HepG2 (cell line): ENCODE data around the gene SNRPD2. TPM values are rescaled to one million over a fixed set of nuclear protein-coding genes. Genes with fewer than 3 reads are reported as not detected.

Experiments
- ARNT2 ChIP-seq: sonication (generic); formaldehyde crosslinking; IDR thresholded peaks from 2 replicates; pipeline ENCODE4 v1.8.0; 2022; ENCODE audit warnings: mild to moderate bottlenecking, low read depth, missing genetic modification reagents, moderate library complexity
- ASH2L ChIP-seq: fragments of 300-600, 200-600 bp; sonication (generic); IDR thresholded peaks from 2 replicates; pipeline ENCODE4 v1.7.0; 2017; ENCODE audit warnings: low read depth, mild to moderate bottlenecking, moderate library complexity, mixed read lengths, low read length; ENCODE audit not compliant: insufficient read length
- BHLHE40 ChIP-seq: IDR thresholded peaks from 2 replicates; pipeline ENCODE4 v1.6.1; 2011; ENCODE audit warnings: low read length, improper control_type of control experiment
- DR1 ChIP-seq: sonication (generic); formaldehyde crosslinking; IDR thresholded peaks from 2 replicates; pipeline ENCODE4 v1.8.0; 2021; ENCODE audit warnings: mild to moderate bottlenecking, missing genetic modification reagents, inconsistent platforms
- KLF13 ChIP-seq: sonication (generic); formaldehyde crosslinking; IDR thresholded peaks from 2 replicates; pipeline ENCODE4 v1.4.0; 2020; ENCODE audit warnings: mild to moderate bottlenecking, missing genetic modification reagents
- NAIF1 ChIP-seq: sonication (generic); formaldehyde crosslinking; IDR thresholded peaks from 2 replicates; pipeline ENCODE4 v1.5.0; 2020; ENCODE audit warnings: mild to moderate bottlenecking, missing genetic modification reagents, borderline replicate concordance
- NCOA1 ChIP-seq: sonication (generic); formaldehyde crosslinking; IDR thresholded peaks from 2 replicates; pipeline ENCODE4 v1.9.0; 2021; ENCODE audit warnings: missing genetic modification reagents
- NCOA2 ChIP-seq: sonication (generic); formaldehyde crosslinking; IDR thresholded peaks from 2 replicates; pipeline ENCODE4 v1.8.0; 2022; ENCODE audit warnings: inconsistent platforms
- POGK ChIP-seq: sonication (generic); formaldehyde crosslinking; conservative IDR thresholded peaks from 2 replicates; pipeline ENCODE4 v1.8.0; 2022; ENCODE audit warnings: mild to moderate bottlenecking, moderate library complexity, missing genetic modification reagents
- SMAD9 ChIP-seq: sonication (generic); formaldehyde crosslinking; IDR thresholded peaks from 2 replicates; pipeline ENCODE4 v1.5.1; 2020; ENCODE audit warnings: mild to moderate bottlenecking, missing genetic modification reagents
- SPEN ChIP-seq: sonication (generic); formaldehyde crosslinking; IDR thresholded peaks from 2 replicates; pipeline ENCODE4 v1.5.1; 2020; ENCODE audit warnings: low read depth, mild to moderate bottlenecking, missing genetic modification reagents
- SRSF1 ChIP-seq: fragments of 200-400 bp; formaldehyde crosslinking; optimal IDR thresholded peaks from 2 replicates; pipeline ENCODE3; 2017; ENCODE audit warnings: mild to moderate bottlenecking, low read depth, low read length, moderate library complexity
- SSRP1 ChIP-seq: IDR thresholded peaks from 2 replicates; pipeline ENCODE4 v1.6.1; 2016; ENCODE audit warnings: control low read depth
- THAP9 ChIP-seq: sonication (generic); formaldehyde crosslinking; IDR thresholded peaks from 2 replicates; pipeline ENCODE4; 2020; ENCODE audit warnings: missing genetic modification reagents, mild to moderate bottlenecking, borderline replicate concordance
- TOPORS ChIP-seq: sonication (generic); formaldehyde crosslinking; IDR thresholded peaks from 2 replicates; pipeline ENCODE4 v1.8.0; 2023; ENCODE audit warnings: mild to moderate bottlenecking, missing genetic modification reagents
- ZNF383 ChIP-seq: sonication (generic); formaldehyde crosslinking; IDR thresholded peaks from 2 replicates; pipeline ENCODE4 v1.4.0; 2020; ENCODE audit warnings: missing genetic modification reagents, mild to moderate bottlenecking, borderline replicate concordance
- ZNF850 ChIP-seq: sonication (generic); formaldehyde crosslinking; conservative IDR thresholded peaks from 2 replicates; pipeline ENCODE4 v1.9.0; 2021; ENCODE audit warnings: mild to moderate bottlenecking, missing genetic modification reagents
- ZNF891 ChIP-seq: sonication (generic); formaldehyde crosslinking; IDR thresholded peaks from 2 replicates; pipeline ENCODE4 v1.5.0; 2020; ENCODE audit warnings: mild to moderate bottlenecking, missing genetic modification reagents
- polyA plus RNA-seq, 8 experiments: library from polyadenylated mRNA; depleted of rRNA in 3 of 8; stranded (reverse) in 7 of 8; unstranded in 1 of 8; fragments of >200 nt; fragmentation: Illumina TruSeq in 4 of 8; extraction: Trizol in 4 of 8; gene quantifications; 2 replicates each; pipeline versions ENCODE4 v1.2.1 to v1.2.3, GENCODE V29; 2011 to 2016; ENCODE audit warnings: low read depth in 4 of 8, missing spikeins in 1 of 8, mixed read lengths in 1 of 8; ENCODE audit not compliant: insufficient read depth in 1 of 8
- total RNA-seq, 5 experiments: library from RNA; depleted of rRNA; stranded (reverse); fragments of >200 nt; fragmentation: Illumina TruSeq; extraction: Trizol; gene quantifications; 2 replicates each; pipeline ENCODE4 v1.2.3, GENCODE V29; 2016; ENCODE audit warnings: low read depth in 1 of 5
- TF ChIP-seq, protein P1 (sequence below): IDR thresholded peaks from 2 replicates; pipeline ENCODE4 v1.4.0; 2020; ENCODE audit warnings: mild to moderate bottlenecking, missing genetic modification reagents
- TF ChIP-seq, protein P2 (sequence below): sonication (generic); formaldehyde crosslinking; IDR thresholded peaks from 2 replicates; pipeline ENCODE4 v1.4.0; 2020; ENCODE audit warnings: mild to moderate bottlenecking, missing genetic modification reagents

Gene SNRPD2
- total and polyA plus RNA-seq, 2 of the 13 experiments (the other 11 are each of a cell fraction or from before 2014, with no cell fraction given) = 299 to 485 TPM

GRCh38 chr19:45641274-45642105 lies 50.3 kb downstream of the SNRPD2 start (continued):
- TF ChIP-seq DR1 (CRISPR knock-in tag) (no peak; the same call in 1 of the 2 replicates), TOPORS (CRISPR knock-in tag) (no peak), SMAD9 (no peak), THAP9 (peak; percentile 27; the same call in 1 of the 2 replicates), ZNF891 (CRISPR knock-in tag) (no peak), NAIF1 (CRISPR knock-in tag) (0 out of 2 replicates have a peak, but pooled peaks have one; percentile 47), ARNT2 (peak; percentile 55), BHLHE40 (no peak), ZNF383 (CRISPR knock-in tag) (no peak), ZNF850 (CRISPR knock-in tag) (no peak), POGK (CRISPR knock-in tag) (no peak), NCOA2 (CRISPR knock-in tag) (no peak), KLF13 (CRISPR knock-in tag) (no peak), SSRP1 (CRISPR knock-in tag) (no peak), ASH2L (no peak), SPEN (peak; percentile 57; the same call in 1 of the 2 replicates), SRSF1 (no peak), NCOA1 (CRISPR knock-in tag) (no peak)
- TF ChIP-seq, protein P1, sequence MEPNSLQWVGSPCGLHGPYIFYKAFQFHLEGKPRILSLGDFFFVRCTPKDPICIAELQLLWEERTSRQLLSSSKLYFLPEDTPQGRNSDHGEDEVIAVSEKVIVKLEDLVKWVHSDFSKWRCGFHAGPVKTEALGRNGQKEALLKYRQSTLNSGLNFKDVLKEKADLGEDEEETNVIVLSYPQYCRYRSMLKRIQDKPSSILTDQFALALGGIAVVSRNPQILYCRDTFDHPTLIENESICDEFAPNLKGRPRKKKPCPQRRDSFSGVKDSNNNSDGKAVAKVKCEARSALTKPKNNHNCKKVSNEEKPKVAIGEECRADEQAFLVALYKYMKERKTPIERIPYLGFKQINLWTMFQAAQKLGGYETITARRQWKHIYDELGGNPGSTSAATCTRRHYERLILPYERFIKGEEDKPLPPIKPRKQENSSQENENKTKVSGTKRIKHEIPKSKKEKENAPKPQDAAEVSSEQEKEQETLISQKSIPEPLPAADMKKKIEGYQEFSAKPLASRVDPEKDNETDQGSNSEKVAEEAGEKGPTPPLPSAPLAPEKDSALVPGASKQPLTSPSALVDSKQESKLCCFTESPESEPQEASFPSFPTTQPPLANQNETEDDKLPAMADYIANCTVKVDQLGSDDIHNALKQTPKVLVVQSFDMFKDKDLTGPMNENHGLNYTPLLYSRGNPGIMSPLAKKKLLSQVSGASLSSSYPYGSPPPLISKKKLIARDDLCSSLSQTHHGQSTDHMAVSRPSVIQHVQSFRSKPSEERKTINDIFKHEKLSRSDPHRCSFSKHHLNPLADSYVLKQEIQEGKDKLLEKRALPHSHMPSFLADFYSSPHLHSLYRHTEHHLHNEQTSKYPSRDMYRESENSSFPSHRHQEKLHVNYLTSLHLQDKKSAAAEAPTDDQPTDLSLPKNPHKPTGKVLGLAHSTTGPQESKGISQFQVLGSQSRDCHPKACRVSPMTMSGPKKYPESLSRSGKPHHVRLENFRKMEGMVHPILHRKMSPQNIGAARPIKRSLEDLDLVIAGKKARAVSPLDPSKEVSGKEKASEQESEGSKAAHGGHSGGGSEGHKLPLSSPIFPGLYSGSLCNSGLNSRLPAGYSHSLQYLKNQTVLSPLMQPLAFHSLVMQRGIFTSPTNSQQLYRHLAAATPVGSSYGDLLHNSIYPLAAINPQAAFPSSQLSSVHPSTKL = no peak
- TF ChIP-seq, protein P2, sequence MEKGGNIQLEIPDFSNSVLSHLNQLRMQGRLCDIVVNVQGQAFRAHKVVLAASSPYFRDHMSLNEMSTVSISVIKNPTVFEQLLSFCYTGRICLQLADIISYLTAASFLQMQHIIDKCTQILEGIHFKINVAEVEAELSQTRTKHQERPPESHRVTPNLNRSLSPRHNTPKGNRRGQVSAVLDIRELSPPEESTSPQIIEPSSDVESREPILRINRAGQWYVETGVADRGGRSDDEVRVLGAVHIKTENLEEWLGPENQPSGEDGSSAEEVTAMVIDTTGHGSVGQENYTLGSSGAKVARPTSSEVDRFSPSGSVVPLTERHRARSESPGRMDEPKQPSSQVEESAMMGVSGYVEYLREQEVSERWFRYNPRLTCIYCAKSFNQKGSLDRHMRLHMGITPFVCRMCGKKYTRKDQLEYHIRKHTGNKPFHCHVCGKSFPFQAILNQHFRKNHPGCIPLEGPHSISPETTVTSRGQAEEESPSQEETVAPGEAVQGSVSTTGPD (CRISPR knock-in tag) = no peak
